ENCODE measurements around the gene FANCD2OS.
"Not testable (repeated sequence)": the region's sequence is repeated elsewhere in the genome, so short reads cannot be mapped to it uniquely, and the experiment has no call there.

Gene FANCD2OS, protein sequence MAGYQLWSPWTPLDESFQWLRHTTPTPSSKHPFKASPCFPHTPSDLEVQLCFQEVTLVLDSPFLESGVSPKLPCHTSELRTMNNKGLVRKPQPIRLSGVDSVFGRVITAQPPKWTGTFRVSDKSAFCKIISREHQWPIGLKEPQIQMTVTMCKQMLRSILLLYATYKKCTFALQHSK

GRCh38 chr3:10108091-10108490 lies at the start of gene FANCD2OS:
Gene FANCD2OS, minus strand, starts transcription at chr3:10108255. Its CDS starts 3,481 bp downstream, at chr3:10104774.
- DNase-seq (ENCODE audit: low read depth in 3 of 3, low spot score in 1 of 3) = no peak

GRCh38 chr3:10157031-10157430 lies 49.0 kb upstream of the FANCD2OS start:
- no peak for DNase-seq (ENCODE audit: low read depth in 3 of 3, low spot score in 1 of 3)

- DNase-seq (ENCODE audit: low read depth in 3 of 3, low spot score in 1 of 3) = no peak
Observed at GRCh38 chr3:10155658-10156057, 47.6 kb upstream of the FANCD2OS start.

GRCh38 chr3:10155123-10155472 lies 47.0 kb upstream of the FANCD2OS start:
- no peak for DNase-seq (ENCODE audit: low read depth in 3 of 3, low spot score in 1 of 3)

GRCh38 chr3:10154335-10155122 lies 46.5 kb upstream of the FANCD2OS start:
- DNase-seq (ENCODE audit: low read depth in 3 of 3, low spot score in 1 of 3) = no peak

GRCh38 chr3:10150987-10151386 lies 42.9 kb upstream of the FANCD2OS start:
- DNase-seq (ENCODE audit: low read depth in 3 of 3, low spot score in 1 of 3) = no peak

DNA sequence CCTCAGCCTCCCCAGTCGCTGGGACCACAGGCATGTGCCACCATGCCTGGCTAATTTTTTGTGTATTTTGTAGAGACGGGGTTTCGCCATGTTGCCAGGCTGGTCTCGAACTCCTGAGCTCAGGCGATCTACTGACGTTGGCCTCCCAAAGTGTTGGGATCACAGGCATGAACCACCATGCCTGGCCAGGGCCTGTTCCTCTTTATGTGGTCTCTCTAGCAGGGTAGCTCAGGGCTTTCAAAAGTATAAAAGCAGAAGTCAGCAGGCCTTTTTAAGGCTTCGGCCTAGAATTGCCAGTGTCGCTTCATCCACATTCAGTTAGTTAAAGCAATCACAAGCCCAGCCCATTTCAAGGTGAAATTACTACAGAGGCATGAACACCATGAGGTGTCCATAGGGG lies 41.2 kb upstream of the FANCD2OS start:
- DNase-seq (ENCODE audit: low read depth in 3 of 3, low spot score in 1 of 3) = no peak

- DNase-seq (ENCODE audit: low read depth in 3 of 3, low spot score in 1 of 3) = no peak
Observed at GRCh38 chr3:10145685-10146084, 37.6 kb upstream of the FANCD2OS start.

DNA sequence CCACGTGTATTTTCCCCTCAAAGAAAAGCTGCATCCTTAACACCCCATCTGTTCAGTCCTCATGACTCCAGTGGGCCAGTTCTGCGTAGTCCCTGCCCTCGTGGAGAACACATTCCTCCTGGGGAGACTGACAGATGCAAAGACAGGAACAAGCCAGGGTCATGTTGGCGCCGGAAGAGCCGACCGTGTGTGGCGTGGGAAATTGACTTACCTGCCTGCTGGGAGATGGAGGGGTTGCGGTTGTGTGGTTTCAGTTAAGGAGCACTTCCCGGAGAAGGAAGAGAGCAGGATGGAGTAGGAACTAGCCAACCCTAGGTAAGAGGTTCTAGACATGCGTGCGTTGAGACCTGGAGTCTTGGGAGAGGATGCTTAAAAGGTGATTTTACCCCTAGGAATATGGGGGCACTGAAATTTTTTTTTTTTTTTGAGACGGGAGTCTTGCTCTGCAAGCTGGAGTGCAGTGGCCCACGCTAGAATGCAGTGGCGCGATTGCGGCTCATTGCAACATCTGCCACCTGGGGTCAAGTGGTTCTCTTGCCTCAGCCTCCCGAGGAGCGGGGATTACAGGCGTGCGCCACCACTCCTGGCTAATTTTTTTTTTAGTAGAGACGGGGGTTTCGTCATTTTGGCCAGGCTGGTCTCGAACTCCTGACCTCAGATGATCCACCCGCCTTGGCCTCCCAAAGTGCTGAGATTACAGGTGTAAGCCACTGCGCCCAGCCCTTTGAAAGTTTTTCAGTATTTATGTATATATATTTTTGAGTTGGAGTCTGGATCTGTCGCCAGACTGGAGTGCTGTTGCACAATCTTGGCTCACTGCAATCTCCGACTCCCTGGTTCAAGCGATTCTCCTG lies 34.9 kb upstream of the FANCD2OS start:
- no peak for DNase-seq (ENCODE audit: low read depth in 3 of 3, low spot score in 1 of 3)

DNA sequence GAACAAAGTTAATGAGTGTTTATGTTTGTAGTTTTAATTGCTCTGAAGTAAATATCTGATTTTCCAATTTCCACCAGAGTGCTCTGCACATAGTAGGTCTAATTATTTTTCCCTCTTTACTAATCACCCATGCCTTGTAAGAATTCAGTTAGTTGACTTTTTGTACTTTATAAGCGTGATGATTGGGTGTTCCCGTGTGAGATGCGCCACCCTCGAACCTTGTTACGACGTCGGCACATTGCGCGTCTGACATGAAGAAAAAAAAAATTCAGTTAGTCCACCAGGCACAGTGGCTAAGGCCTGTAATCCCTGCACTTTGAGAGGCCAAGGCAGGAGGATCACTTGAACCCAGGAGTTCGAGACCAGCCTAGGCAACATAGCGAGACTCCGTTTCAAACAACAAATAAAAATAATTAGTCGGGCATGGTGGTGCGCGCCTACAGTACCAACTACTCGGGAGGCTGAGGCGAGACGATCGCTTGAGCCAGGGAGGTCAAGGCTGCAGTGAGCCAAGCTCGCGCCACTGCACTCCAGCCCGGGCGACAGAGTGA lies 33.0 kb upstream of the FANCD2OS start:
- no peak for DNase-seq (ENCODE audit: low read depth in 3 of 3, low spot score in 1 of 3)

GRCh38 chr3:10137178-10137577 lies 29.1 kb upstream of the FANCD2OS start:
- no peak for DNase-seq (ENCODE audit: low read depth in 3 of 3, low spot score in 1 of 3)

GRCh38 chr3:10136426-10137005 lies 28.5 kb upstream of the FANCD2OS start:
- no peak for DNase-seq (ENCODE audit: low read depth in 3 of 3, low spot score in 1 of 3)

- not testable (repeated sequence) for DNase-seq (ENCODE audit: low read depth in 3 of 3, low spot score in 1 of 3)
Observed at GRCh38 chr3:10135872-10136271, 27.8 kb upstream of the FANCD2OS start.

GRCh38 chr3:10122724-10123123 lies 14.7 kb upstream of the FANCD2OS start:
- DNase-seq (ENCODE audit: low read depth in 3 of 3, low spot score in 1 of 3) = no peak

GRCh38 chr3:10121064-10121463 lies 13.0 kb upstream of the FANCD2OS start:
- DNase-seq (ENCODE audit: low read depth in 3 of 3, low spot score in 1 of 3) = no peak

GRCh38 chr3:10119376-10119775 lies 11.3 kb upstream of the FANCD2OS start:
- DNase-seq (ENCODE audit: low read depth in 3 of 3, low spot score in 1 of 3) = no peak

DNA sequence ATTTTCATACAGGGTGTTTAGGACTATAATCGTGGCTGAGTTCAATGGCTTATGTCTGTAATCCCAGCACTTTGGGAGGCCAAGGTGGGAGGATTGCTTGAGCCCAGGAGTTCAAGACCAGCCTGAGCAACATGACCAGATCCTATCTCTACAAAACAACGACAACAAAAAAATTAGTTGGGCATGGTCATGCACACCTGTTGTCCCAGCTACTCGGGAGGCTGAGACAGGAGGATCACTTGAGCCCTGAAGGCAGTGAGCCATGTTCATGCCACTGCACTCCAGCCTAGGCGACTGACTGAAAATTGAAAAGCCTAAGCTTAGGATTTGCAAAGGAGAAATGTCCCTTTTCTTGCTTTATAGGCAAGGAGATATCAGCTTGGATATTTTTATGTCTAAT lies 8.9 kb upstream of the FANCD2OS start:
- DNase-seq (ENCODE audit: low read depth in 3 of 3, low spot score in 1 of 3) = no peak

DNA sequence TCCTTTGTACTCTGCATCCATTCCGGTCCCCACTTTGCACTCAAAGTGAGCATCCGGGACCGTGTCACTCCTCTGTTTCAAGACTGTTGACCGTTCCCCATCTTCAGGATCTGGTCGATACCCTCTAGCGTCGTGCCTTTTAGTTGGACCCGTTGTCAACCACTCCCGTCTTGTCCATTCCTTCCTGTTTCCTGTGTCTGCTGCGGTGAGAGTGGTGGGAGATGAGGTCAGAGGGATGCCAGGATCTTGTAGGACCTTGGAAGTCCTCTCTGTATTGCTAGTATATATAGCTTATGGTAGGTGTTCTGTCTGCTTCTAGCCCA lies 8.0 kb upstream of the FANCD2OS start:
- DNase-seq (ENCODE audit: low read depth in 3 of 3, low spot score in 1 of 3) = no peak

- DNase-seq (ENCODE audit: low read depth in 3 of 3, low spot score in 1 of 3) = peak; percentile 80 to 87 (median 83)
Observed at GRCh38 chr3:10115326-10116137, 7.5 kb upstream of the FANCD2OS start, which contains the start of gene BRK1. Gene BRK1, plus strand, starts transcription at chr3:10115675. Its CDS starts 27 bp downstream, at chr3:10115702.

DNA sequence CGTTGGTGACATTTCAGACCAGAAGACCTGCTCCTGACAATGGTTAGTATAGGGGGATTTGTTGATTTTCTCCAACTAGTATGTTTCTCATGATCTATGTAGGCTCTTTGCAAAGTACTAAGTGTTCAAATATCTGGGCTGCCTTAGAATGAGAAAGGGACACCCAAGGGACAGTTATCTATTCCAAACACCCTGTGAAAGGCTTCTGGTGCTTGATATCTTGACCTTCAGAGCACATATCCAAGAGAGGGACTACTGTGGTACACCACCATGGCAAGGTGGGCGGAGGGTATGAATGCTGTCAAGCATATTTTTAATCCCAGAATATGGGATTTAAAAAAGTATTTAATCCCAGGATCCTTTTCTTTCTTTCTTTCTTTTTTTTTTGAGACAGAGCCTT lies 1.1 kb downstream of the FANCD2OS start:
- no peak for DNase-seq (ENCODE audit: low read depth in 3 of 3, low spot score in 1 of 3)

Data from stimulated activated CD4-positive, alpha-beta T cell treated with anti-CD3 and anti-CD28 coated beads, TNF-alpha, amount 100 ng/mL, for 1 hour (primary cell).